Stimulated activated CD4-positive, alpha-beta T cell treated with anti-CD3 and anti-CD28 coated beads, Interleukin-1b, Interleukin-23, amount 100 ng/mL, for 48 hours (primary cell): ENCODE data around the gene FLT1.

Experiments
- DNase-seq: peaks from one replicate; pipeline ENCODE4 v3.0.0-alpha.2; 2020

FLT1 gene

DNA sequence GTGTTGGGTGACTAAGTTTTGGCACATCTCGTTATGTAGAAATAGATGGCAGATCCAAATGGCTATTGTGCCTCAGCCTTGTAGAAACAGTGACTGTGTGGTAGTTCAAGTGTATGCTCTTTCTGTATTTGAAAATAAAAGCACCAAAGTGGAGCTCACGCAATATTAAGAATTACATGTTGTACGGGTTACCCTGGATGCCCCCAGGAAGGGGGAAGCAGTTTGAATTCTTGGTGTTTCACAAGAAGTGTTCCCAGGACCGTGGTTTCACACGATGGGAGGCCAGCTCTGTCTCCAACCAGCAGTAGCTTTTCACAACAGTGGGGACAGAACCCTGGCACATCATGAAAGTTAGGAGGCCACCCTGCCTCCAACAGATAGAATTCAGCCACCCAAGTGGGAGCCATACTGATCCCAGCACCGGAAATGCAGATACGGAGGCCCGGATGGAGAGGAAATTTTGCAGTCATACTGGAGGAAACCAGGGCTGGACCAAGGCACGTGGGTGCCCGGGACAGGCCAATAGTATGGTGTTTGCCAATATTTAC is 8.9 kb downstream of the FLT1 start:
- DNase-seq: no peak

- DNase-seq: no peak
These were observed 9.4 kb downstream of the FLT1 start for GRCh38 chr13:28485551-28485950.

DNA sequence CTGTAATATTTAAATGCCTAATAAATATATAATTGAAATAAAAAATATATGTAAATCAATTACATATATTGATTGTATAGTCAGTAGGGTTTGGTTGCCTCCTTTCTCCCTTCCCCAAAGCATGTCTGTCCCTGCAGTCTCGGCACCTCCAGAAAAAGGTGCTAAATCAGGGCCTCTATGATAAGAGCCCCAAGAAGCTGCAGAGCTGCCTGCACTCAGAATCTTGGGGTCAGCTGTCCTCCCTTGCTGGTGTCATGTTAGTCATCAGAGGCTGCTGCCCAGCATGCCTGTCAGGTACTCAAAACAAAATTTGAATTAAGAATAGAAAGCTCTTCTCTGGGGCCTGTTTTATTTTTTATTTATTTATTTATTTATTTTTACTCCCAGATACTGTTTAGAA is 9.8 kb downstream of the FLT1 start:
- DNase-seq: no peak

- no peak for DNase-seq
These were observed 11.5 kb downstream of the FLT1 start for GRCh38 chr13:28483313-28483931.

- no peak for DNase-seq
These were observed 15.9 kb downstream of the FLT1 start for GRCh38 chr13:28479005-28479404.

GRCh38 chr13:28478127-28478526 is 16.8 kb downstream of the FLT1 start:
- DNase-seq: no peak

DNA sequence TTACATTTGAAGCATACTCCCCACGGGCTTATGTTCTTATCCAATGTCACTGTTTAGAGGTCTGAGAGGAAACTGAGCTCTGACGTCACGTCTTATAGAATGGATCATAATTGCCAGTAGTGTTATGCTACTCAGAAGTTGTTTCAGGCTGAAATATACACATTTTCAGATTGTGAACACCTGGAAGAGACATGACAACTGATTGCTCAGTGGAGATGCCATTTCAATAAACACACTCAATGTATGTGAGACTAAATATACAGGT is 17.3 kb downstream of the FLT1 start:
- DNase-seq: no peak

- DNase-seq: no peak
These were observed 17.8 kb downstream of the FLT1 start for GRCh38 chr13:28476919-28477708.

GRCh38 chr13:28475916-28476725 is 18.8 kb downstream of the FLT1 start:
- no peak for DNase-seq

DNA sequence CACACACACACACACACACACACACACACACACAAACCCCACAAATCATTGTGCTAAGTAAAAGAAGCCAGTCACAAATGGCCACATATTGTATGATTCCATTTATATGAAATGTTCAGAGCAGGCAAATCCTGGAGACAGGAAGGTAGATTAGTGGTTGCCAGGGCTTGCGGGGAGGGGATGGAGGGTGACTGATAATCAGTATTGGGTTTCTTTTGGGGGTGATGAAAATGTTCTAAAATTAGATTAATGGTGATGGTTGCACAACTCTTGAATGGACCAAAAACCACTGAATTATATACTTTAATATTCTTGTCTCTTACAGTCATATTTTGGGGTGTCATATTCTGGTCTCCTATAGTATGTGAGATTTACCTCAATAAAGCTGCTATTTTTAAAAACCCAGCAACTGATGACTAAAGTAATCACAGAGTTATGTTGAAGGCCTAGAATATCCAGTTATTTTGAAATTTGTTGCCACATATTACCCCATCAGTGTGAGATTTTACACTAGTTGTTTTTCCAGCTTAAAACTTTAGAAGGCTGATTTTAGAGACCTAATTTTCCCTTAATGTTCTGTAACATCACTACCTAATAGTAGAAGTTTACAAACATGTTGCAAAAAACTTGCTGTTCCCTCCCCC is 20.3 kb downstream of the FLT1 start:
- DNase-seq: no peak

DNA sequence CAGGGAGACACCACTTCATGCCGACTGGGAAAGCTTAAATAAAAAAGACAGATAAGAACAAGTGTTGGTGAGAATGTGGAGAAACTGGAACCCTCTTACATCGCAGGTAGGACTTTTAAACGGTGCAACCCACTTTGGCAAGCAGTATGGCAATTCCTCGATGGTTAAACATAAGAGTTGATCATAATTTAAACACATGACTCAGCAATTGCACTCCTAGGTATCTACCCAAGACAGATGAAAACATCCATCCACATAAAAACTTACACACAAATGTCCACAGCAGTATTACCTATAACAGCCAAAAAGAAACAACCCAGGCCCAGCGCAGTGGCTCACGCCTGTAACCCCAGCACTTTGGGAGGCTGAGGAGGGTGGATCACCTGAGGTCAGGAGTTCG is 21.9 kb downstream of the FLT1 start:
- no peak for DNase-seq

DNA sequence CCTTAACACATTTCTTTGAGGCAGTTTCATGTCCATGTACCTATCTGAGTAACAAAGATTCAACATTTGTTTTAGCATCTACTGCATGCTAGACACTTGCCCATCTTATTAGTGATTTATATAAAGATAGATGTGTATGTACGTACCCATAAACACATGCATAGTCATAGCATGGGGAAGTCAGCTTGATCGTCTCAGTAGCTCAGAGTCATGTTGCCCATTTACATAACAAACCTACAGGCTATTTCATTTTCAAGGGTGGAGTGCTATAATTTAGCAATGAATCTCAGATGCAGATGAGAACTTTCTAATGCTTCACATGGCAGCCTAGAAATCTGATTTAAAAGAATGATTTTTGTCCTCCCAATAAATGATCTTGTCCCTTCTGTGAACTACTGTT is 23.5 kb downstream of the FLT1 start:
- DNase-seq: no peak

DNA sequence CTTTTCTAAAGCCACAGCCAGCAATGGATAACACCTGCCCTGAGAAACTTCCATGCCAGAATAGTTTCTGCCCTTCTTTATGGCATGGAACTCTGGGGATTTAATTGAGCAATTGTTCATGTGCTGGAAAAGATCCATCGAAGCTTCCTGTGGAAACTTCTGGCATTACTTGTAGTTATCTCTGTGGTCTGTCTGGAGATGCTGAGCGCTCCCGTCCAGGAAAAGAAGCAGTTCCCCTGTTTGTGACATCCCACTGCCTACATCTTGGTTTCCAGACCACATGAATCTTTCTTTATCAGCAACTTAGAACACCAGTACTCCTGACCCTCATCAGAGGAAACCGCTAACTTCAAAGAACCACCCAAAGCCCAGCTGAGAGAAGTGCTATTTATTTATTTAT is 24.6 kb downstream of the FLT1 start:
- DNase-seq: no peak

DNA sequence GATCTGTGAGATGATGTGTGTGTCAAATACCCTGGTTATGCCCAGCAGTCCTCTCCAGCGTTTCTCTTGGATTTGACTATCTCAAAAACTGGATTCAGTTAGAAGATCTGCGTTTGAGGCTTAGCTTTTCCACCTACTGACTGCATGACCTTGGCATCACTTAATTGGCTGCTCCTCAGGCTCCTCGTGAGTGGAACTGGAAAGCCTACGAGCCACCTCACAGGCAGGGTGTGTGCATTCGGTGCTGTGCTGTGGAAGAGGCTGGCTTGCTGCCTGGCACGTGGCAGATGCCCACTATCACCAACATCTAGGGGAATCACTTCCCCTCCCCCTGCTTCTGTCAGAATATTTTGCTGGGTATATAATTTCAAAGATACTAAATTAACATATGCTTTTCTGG is 25.6 kb downstream of the FLT1 start:
- no peak for DNase-seq

GRCh38 chr13:28468023-28468915 is 26.7 kb downstream of the FLT1 start:
- DNase-seq: peak; percentile 14

- no peak for DNase-seq
These were observed 27.9 kb downstream of the FLT1 start for GRCh38 chr13:28467034-28467433.

DNA sequence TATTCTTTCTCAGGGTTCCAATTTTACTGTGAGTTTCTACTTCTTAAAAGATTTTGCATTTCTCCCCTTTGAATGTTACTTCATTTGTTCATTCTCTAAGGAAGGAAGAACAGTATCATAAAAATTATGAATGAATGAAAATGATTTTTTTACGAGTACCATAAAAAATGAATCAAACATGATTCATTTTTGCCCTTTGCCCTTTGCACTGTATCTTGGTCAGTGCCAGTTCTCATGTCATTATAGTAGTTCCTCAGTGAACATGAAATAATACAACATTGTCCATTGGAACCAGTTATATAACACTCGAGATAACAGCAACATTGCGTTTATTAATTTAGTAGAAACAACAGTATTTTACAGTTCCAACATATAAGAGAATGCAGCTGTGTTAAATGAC is 28.8 kb downstream of the FLT1 start:
- no peak for DNase-seq

DNA sequence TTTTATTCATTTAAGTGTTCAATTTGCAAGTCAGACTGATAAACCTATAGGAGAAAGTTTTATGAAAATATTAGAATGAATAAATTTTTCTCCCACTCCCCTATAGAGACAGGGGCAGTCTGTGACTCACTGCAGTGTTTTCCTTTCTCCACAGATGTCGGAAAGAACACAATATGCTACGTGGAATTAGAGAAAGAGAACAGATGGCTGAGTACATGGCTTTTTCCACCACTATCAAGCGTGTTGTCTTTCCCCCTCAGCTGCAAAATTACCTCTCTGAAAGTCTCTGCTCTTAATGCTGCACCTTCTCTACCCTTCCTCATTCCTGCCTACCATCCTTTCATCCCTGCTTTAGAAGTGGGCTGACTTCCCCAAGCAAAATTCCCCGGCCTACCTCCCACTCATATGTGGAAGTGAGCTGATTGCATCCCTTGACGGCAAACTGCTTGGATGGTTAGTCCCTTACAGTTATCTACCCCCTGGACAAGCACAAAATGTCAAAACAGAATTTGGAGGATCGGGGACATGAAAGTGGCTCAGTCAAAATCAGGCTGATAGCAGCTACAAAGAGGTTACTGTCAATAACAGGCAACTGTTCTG is 30.0 kb downstream of the FLT1 start:
- DNase-seq: no peak

GRCh38 chr13:28463481-28463880 is 31.4 kb downstream of the FLT1 start:
- no peak for DNase-seq

DNA sequence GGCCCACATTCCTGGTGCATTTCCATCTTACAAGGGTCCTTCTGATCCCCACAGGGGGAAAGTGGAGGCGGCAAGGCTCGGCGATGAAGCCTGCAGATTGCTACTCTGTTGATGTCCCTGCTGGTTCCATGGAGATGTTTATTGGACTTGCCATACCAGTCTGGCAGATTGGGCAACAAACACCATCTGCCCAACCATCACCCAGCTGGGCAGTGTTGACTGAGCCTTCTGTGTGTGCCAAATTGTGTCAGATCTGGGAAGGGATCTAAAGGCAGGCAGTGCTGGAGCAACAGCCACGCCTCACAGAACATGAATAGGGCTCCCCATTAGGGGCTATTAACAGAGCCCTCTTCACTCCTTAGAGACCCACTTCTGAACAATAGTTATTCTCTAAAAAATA is 35.0 kb downstream of the FLT1 start:
- no peak for DNase-seq

GRCh38 chr13:28458608-28459007 is 36.3 kb downstream of the FLT1 start:
- no peak for DNase-seq

GRCh38 chr13:28458051-28458450 is 36.9 kb downstream of the FLT1 start:
- no peak for DNase-seq
